ENCODE results near the gene ZNF74.
A peak's percentile ranks its signal among the peaks of the same experiment; 100 is the strongest.
"Not testable (repeated sequence)": the region's sequence is repeated elsewhere in the genome, so short reads cannot be mapped to it uniquely, and the experiment has no call there.

ZNF74 gene

GRCh38 chr22:20391222-20391621 lies 2.7 kb upstream of the ZNF74 start:
- Histone ChIP-seq H3K27ac (ENCODE audit: low read depth, low read length) (no peak overlapping the region), H3K4me2 (ENCODE audit: low read length) (no peak overlapping the region), H3K79me2 (ENCODE audit: control insufficient read depth, insufficient read depth, low read length, poor library complexity) (peaks cover 5% of the 10 kb centered on the region), H4K12ac (ENCODE audit: low read depth, low read length) (no peak overlapping the region), H3K27me3 (ENCODE audit: insufficient read depth, low read length) (no peaks in the 10 kb centered on the region), H3K9me3 (ENCODE audit: insufficient read depth, low read depth, low read length) (peaks cover 5% of the 10 kb centered on the region), H2BK5ac (ENCODE audit: low read depth, low read length, poor library complexity) (no peak overlapping the region), H3K9ac (ENCODE audit: low read length) (no peak overlapping the region), H4K8ac (ENCODE audit: low read depth, low read length) (no peak overlapping the region), H2AFZ (ENCODE audit: insufficient read depth, low read length, poor library complexity) (no peak overlapping the region), H3K4me3 (ENCODE audit: low read depth, low read length) (no peak overlapping the region), H2BK120ac (ENCODE audit: insufficient read depth, low read length, poor library complexity) (no peak overlapping the region), H4K91ac (ENCODE audit: low read depth, low read length) (no peak overlapping the region), H3K14ac (ENCODE audit: low read length) (no peak overlapping the region), H2AK5ac (ENCODE audit: low read length) (no peak overlapping the region), H3K18ac (ENCODE audit: low read length) (no peak overlapping the region), H3K4ac (ENCODE audit: low read depth, low read length) (no peak overlapping the region), H3K4me1 (ENCODE audit: control insufficient read depth in 1 of 2, insufficient read depth in 2 of 2, low read length in 2 of 2) (peaks cover 13 to 18% of the 10 kb centered on the region in 2 experiments), H3K23ac (ENCODE audit: low read length) (no peak overlapping the region), H2BK12ac (ENCODE audit: low read length) (no peak overlapping the region), H3K79me1 (ENCODE audit: low read length) (peaks cover 5% of the 10 kb centered on the region), H3K36me3 (ENCODE audit: control insufficient read depth in 1 of 2, insufficient read depth in 2 of 2, low read length in 2 of 2) (peaks cover 2 to 3% of the 10 kb centered on the region in 2 experiments)
- no CpG with 5 or more reads among the region's 4 CpGs for WGBS (ENCODE audit: extremely low coverage, insufficient coverage, insufficient read length)
- DNase-seq, result no peak

GRCh38 chr22:20392365-20392881 lies 1.5 kb upstream of the ZNF74 start:
- not testable (repeated sequence) for H3K27me3 ChIP-seq (ENCODE audit: insufficient read depth, low read length); H2BK5ac ChIP-seq (ENCODE audit: low read depth, low read length, poor library complexity); H3K4me2 ChIP-seq (ENCODE audit: low read length); H3K27ac ChIP-seq (ENCODE audit: low read depth, low read length); H2BK12ac ChIP-seq (ENCODE audit: low read length); H3K9ac ChIP-seq (ENCODE audit: low read length); H4K8ac ChIP-seq (ENCODE audit: low read depth, low read length); H2AK5ac ChIP-seq (ENCODE audit: low read length); H3K79me2 ChIP-seq (ENCODE audit: control insufficient read depth, insufficient read depth, low read length, poor library complexity); H3K18ac ChIP-seq (ENCODE audit: low read length); H2AFZ ChIP-seq (ENCODE audit: insufficient read depth, low read length, poor library complexity); H3K14ac ChIP-seq (ENCODE audit: low read length); H4K12ac ChIP-seq (ENCODE audit: low read depth, low read length); H3K79me1 ChIP-seq (ENCODE audit: low read length); DNase-seq; H3K23ac ChIP-seq (ENCODE audit: low read length); H3K9me3 ChIP-seq (ENCODE audit: insufficient read depth, low read depth, low read length); H3K4ac ChIP-seq (ENCODE audit: low read depth, low read length); H4K91ac ChIP-seq (ENCODE audit: low read depth, low read length); H3K36me3 ChIP-seq (ENCODE audit: control insufficient read depth in 1 of 2, insufficient read depth in 2 of 2, low read length in 2 of 2); H2BK120ac ChIP-seq (ENCODE audit: insufficient read depth, low read length, poor library complexity); H3K4me3 ChIP-seq (ENCODE audit: low read depth, low read length)
- peaks cover 13 to 18% of the 10 kb centered on the region in 2 experiments for H3K4me1 ChIP-seq (ENCODE audit: control insufficient read depth in 1 of 2, insufficient read depth in 2 of 2, low read length in 2 of 2)
- WGBS (ENCODE audit: extremely low coverage, insufficient coverage, insufficient read length), result no CpG with 5 or more reads among the region's 53 CpGs

- Histone ChIP-seq H3K36me3 (ENCODE audit: control insufficient read depth in 1 of 2, insufficient read depth in 2 of 2, low read length in 2 of 2) (peaks cover 2 to 3% of the 10 kb centered on the region in 2 experiments), H2BK120ac (ENCODE audit: insufficient read depth, low read length, poor library complexity) (peak overlapping the region; percentile 70), H3K4me3 (ENCODE audit: low read depth, low read length) (no peak overlapping the region), H3K4ac (ENCODE audit: low read depth, low read length) (peak overlapping the region; percentile 57), H3K18ac (ENCODE audit: low read length) (peak overlapping the region; percentile 75), H3K79me2 (ENCODE audit: control insufficient read depth, insufficient read depth, low read length, poor library complexity) (peaks cover 5% of the 10 kb centered on the region), H3K79me1 (ENCODE audit: low read length) (peaks cover 5% of the 10 kb centered on the region), H4K8ac (ENCODE audit: low read depth, low read length) (peak overlapping the region; percentile 99), H3K14ac (ENCODE audit: low read length) (peak overlapping the region; percentile 76), H3K23ac (ENCODE audit: low read length) (no peak overlapping the region), H3K27me3 (ENCODE audit: insufficient read depth, low read length) (no peaks in the 10 kb centered on the region), H3K4me2 (ENCODE audit: low read length) (peak overlapping the region; percentile 89), H4K91ac (ENCODE audit: low read depth, low read length) (peak overlapping the region; percentile 90), H3K4me1 (ENCODE audit: control insufficient read depth in 1 of 2, insufficient read depth in 2 of 2, low read length in 2 of 2) (peaks cover 13 to 18% of the 10 kb centered on the region in 2 experiments), H2AFZ (ENCODE audit: insufficient read depth, low read length, poor library complexity) (peak overlapping the region; percentile 96), H2AK5ac (ENCODE audit: low read length) (peak overlapping the region; percentile 18), H4K12ac (ENCODE audit: low read depth, low read length) (peak overlapping the region; percentile 95), H3K27ac (ENCODE audit: low read depth, low read length) (peak overlapping the region; percentile 51), H3K9me3 (ENCODE audit: insufficient read depth, low read depth, low read length) (peaks cover 5% of the 10 kb centered on the region), H2BK5ac (ENCODE audit: low read depth, low read length, poor library complexity) (no peak overlapping the region), H3K9ac (ENCODE audit: low read length) (no peak overlapping the region), H2BK12ac (ENCODE audit: low read length) (no peak overlapping the region)
- WGBS (ENCODE audit: extremely low coverage, insufficient coverage, insufficient read length), result no CpG with 5 or more reads among the region's 23 CpGs
- no peak for DNase-seq
Measured at GRCh38 chr22:20392983-20393704, 807 bp upstream of the ZNF74 start.

- no peak for DNase-seq
- Histone ChIP-seq H2BK5ac (ENCODE audit: low read depth, low read length, poor library complexity) (no peak overlapping the region), H2BK120ac (ENCODE audit: insufficient read depth, low read length, poor library complexity) (no peak overlapping the region), H4K91ac (ENCODE audit: low read depth, low read length) (no peak overlapping the region), H3K9me3 (ENCODE audit: insufficient read depth, low read depth, low read length) (peaks cover 4% of the 10 kb centered on the region), H3K79me1 (ENCODE audit: low read length) (peaks cover 5% of the 10 kb centered on the region), H3K4me1 (ENCODE audit: control insufficient read depth in 1 of 2, insufficient read depth in 2 of 2, low read length in 2 of 2) (peaks cover 13 to 18% of the 10 kb centered on the region in 2 experiments), H3K23ac (ENCODE audit: low read length) (peak overlapping the region; percentile 43), H3K4me2 (ENCODE audit: low read length) (peak overlapping the region; percentile 89), H3K27ac (ENCODE audit: low read depth, low read length) (no peak overlapping the region), H3K27me3 (ENCODE audit: insufficient read depth, low read length) (no peaks in the 10 kb centered on the region), H2AFZ (ENCODE audit: insufficient read depth, low read length, poor library complexity) (no peak overlapping the region), H2AK5ac (ENCODE audit: low read length) (no peak overlapping the region), H2BK12ac (ENCODE audit: low read length) (no peak overlapping the region), H3K4ac (ENCODE audit: low read depth, low read length) (peak overlapping the region; percentile 36), H3K18ac (ENCODE audit: low read length) (no peak overlapping the region), H3K79me2 (ENCODE audit: control insufficient read depth, insufficient read depth, low read length, poor library complexity) (peaks cover 5% of the 10 kb centered on the region), H3K9ac (ENCODE audit: low read length) (no peak overlapping the region), H3K36me3 (ENCODE audit: control insufficient read depth in 1 of 2, insufficient read depth in 2 of 2, low read length in 2 of 2) (peaks cover 4 to 5% of the 10 kb centered on the region in 2 experiments), H4K12ac (ENCODE audit: low read depth, low read length) (peak overlapping the region; percentile 47), H4K8ac (ENCODE audit: low read depth, low read length) (no peak overlapping the region), H3K4me3 (ENCODE audit: low read depth, low read length) (no peak overlapping the region), H3K14ac (ENCODE audit: low read length) (no peak overlapping the region)
- no CpG with 5 or more reads among the region's 20 CpGs for WGBS (ENCODE audit: extremely low coverage, insufficient coverage, insufficient read length)
Measured at GRCh38 chr22:20395181-20395906, 1.4 kb downstream of the ZNF74 start.

Data from trophoblast cell (in vitro differentiated cells and primary cell).